ENCODE measurements around the gene RWDD2A.
A peak's percentile ranks its signal among the peaks of the same experiment; 100 is the strongest.
"Not testable (repeated sequence)": the region's sequence is repeated elsewhere in the genome, so short reads cannot be mapped to it uniquely, and the experiment has no call there.

The RWDD2A gene

DNA sequence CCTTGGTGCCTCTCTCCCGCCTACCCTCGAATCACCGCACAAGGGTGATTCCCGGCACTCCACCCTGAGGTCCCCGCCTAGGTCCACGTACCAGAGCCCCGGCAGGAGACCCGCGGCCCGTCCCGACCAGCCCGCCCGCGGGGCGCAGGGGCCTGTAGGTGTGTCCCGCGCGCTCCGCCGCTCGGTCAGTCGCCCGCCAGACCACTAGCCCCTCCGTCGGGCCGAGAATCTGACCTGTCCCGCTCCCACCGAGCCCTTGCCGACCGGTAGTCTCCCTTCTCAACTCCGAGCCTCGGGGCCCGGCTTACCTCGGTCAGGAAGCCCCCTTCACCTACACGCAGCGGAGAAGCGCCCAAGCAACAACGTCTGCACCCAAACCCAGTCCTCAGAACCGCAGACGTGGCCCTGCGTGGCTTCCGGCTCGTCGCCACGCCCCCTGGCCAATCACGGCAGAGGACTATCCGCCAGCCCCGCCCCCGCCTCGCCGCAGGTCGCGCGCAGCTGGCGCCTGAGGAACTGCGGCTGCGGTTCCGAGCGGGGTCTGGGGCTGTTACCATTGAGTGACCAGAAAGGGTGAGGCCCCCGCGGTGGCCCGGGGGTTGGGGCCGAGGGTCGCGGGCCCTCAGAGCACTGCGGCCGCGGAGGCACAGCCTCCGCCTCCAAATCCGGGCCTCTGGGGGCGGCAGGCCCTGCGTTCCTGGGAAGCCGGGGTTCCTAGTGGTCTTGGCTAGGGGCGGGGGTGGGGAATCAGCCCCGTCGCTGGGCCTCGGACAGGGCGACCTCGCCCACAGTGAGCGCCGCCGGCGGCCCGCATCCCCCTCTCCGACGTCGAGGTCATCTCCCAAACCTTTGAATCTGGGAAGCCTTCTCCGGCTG lies at the start of gene RWDD2A, which contains the start of gene PGM3:
TSS of gene RWDD2A (plus strand) at position 487 of the 876 bp plus-strand sequence. CDS start 1,095 bp downstream, outside the sequence.
TSS of gene PGM3 (minus strand) at position 395 of the 876 bp plus-strand sequence. CDS start 2,253 bp downstream, outside the sequence.
- peak; percentile 90 to 93 for DNase-seq

GRCh38 chr6:83151114-83151513 lies 42.0 kb upstream of the RWDD2A start:
- no peak for DNase-seq

DNA sequence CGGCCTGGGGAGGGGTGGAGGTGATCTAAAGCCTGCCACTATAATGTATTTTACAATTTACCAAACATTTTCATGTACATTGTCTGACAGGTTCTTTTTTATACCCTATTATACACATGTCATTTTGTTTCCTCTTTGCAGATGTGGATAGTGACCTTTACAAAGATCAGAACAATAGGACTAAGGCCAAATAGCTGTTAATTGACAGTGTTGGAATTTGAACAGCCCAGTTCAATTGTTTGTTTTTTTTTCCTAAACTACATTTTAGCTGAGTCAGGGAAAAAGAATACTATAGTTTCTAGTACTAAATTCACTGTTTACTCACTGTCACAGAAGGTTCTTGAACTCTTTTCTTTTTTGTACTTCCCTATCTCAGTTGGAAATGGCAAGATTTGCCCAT lies 40.2 kb upstream of the RWDD2A start:
- DNase-seq: no peak

GRCh38 chr6:83153883-83154521 lies 39.2 kb upstream of the RWDD2A start:
- DNase-seq: no peak

DNA sequence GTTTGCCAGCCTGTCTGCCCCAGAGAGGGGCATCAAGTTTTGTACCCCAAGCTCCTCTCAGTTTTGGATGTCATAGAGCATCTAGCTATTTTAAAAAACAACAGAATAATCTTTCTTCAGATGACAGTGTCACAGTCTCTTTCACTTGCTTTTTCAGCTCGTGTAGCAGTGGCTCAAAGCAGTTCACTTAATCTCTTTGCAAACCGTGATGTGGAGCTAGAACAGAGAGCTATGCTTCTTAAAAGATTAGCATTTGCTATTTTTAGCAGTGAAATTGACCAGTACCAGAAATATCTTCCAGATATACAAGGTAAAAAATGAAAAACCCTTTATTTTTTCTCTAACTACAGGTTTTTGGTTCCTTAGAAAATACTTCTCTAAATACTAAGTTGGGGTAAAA lies 37.4 kb upstream of the RWDD2A start:
- no peak for DNase-seq

GRCh38 chr6:83160167-83160566 lies 33.0 kb upstream of the RWDD2A start:
- no peak for DNase-seq

DNA sequence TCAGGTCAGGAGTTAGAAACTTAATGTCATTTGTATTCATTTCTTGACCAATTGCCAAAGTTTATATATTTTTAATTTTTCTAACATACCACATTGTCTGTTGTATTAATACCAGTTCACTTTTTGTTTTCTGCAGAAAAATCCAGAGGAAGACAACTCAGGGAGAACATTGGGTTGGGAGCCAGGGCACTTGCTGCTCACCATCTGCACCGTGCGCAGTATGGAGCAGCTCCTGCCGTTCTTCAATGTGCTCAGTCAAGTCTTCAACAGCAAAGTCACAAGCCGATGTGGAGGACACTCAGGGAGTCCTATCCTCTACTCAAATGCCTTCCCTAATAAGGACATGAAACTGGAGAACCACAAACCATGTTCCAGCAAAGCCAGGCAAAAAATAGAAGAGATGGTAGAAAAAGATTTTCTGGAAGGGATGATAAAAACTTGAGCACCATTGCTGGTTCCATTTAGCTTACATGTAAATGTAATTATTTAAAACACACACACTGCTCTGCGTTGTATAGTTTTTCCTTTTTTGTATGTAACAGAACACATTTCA lies 25.4 kb upstream of the RWDD2A start:
- DNase-seq: no peak

- no peak for DNase-seq
These were observed 24.6 kb upstream of the RWDD2A start for GRCh38 chr6:83168556-83168955.

DNA sequence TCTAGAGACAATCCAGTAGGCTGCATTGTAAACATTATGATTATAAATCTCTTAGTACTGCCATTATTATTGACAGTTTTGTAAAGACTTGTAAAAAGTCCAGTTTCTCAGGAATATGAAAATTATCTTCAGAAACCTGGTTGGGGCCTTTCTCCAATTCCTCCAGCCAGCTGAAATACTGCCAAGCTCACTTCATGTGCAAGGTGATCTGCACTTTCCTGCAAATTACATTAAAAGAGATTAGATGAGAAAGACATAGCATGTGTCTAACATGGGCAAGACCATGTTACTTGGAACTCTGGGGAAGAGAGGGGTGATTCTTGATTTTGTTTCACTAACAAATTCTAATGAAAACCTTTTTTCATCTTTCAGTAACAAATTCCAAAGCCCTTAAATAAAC lies 24.1 kb upstream of the RWDD2A start:
- no peak for DNase-seq

DNA sequence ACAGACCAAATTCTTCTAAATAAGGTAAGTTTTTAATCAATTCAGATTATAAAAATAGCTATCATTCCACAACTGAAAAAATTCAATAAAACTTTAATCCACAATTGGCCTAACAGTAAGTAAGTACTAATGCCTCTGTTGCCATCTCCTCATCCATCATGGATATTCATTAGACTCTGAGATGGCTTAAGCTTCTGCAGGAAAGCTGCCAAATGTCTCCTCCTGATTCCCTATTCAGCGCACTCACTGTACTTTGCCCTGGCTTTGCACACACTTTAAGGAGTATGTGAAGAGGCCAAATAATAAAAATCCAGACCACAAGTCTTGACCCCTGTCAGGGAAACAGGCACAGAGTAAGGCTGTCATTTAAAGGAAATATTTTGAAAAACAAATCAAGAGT lies 23.6 kb upstream of the RWDD2A start:
- DNase-seq: no peak

DNA sequence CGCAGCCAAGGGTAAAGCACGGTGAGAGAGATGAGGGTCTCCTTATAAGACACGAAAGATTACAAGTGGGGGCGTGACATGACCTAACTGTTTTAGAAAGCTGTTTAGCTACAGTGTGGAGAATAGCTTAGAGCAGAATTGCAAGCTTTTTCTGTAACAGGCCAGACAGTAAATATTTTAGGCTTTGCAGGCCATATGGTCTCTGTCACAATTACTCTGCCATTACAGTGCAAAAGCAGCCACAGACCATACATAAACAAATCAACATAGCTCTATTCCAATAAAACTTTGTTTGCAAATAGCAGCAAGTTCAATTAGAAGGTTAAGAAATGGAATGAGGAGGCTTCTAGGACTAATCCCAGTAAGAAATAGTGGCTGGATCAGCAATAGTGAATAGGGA lies 16.9 kb upstream of the RWDD2A start:
- no peak for DNase-seq

- no peak for DNase-seq
These were observed 12.7 kb upstream of the RWDD2A start for GRCh38 chr6:83180426-83180950.

GRCh38 chr6:83182114-83182513 lies 11.0 kb upstream of the RWDD2A start:
- no peak for DNase-seq

DNA sequence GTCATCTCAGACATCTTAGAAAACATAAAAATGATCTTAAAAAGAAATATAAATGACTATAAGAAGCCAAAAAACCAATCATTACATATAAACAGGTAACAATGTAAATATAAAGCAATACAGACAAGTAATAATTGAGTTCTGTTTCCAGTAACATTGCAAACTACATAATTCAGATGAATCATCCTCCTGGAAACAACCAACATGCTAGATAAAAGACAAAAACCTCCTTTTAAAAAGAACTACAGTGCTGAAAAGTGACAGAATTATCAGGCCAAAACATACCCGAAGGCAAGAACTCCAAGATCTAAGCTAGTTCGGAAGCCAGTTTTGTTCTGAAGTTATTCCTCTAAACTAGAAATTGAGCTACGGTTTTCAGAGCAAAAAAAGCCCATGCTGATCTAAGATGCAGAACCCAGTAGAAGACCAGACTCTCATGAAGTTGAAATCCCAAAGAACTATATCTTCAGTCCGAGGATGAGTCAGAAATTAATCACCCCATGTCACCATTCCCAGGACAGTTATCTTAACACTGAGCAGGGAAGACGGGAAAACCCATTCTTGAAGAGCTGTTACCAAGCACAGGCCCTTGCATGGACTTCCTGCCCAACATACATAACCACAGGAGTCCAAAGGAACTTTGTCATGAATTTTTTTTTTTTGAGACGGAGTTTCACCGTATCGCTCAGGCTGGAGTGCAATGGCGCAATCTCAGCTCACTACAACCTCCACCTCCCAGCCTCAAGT lies 9.9 kb upstream of the RWDD2A start:
- DNase-seq: no peak

DNA sequence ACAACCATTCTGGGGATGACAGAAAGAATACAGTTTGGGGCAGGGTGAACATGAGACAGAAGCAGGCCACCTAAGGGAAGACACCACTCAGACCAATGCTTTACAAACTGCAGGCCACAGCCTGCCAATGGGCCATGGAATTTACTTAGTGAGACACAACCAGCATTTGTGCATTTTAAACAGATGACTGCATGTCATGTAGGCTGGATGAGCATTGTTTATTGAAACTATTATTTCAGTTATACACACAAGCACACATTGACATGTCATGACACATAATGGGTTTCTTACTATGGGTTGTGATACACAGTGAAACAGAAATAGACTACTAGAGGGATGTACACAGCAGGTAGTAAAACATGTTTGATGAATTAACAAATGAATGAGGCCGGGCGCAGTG lies 8.1 kb upstream of the RWDD2A start:
- DNase-seq: no peak

DNA sequence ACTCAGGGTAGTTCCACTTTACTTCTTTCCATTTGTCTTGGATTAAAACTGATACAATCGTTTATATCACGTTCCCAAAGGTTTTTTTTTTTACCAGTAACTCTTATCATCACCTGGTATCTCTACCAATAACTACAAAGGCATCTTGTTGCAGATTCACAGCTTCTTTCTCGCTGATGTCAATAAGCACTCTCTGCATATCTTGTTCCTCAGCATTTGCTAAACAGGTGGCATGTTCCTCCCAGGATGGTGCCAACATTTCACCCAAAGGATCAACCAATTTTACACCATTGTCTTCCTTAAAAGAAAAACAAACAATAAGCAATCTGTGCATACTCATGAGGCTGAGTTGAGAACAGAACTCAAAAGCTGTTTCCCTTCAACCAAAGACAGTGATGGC lies 4.7 kb upstream of the RWDD2A start:
- no peak for DNase-seq

- DNase-seq: no peak
These were observed 2.5 kb upstream of the RWDD2A start for GRCh38 chr6:83190626-83191025.

- not testable (repeated sequence) for DNase-seq
These were observed 1.2 kb upstream of the RWDD2A start for GRCh38 chr6:83191974-83192373.

DNA sequence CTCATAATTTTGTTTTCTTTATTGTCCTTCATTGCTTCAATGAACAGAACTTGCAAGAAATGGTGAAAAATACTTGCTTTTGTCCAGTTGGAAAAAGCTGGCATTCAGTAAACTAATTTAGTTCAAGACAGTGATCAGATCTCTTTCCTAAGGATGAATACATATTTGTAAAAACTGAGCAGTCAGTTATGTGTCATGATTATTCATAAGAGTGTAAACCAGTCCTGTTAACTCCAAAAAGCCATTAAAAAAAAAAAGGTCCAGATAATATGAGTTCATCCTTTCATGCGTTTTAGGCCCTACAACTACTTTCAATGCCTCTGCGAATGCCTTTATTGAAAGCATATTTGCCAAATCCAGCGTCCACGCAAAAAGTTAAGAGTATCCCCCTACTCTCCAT lies 701 bp upstream of the RWDD2A start:
- no peak for DNase-seq

DNA sequence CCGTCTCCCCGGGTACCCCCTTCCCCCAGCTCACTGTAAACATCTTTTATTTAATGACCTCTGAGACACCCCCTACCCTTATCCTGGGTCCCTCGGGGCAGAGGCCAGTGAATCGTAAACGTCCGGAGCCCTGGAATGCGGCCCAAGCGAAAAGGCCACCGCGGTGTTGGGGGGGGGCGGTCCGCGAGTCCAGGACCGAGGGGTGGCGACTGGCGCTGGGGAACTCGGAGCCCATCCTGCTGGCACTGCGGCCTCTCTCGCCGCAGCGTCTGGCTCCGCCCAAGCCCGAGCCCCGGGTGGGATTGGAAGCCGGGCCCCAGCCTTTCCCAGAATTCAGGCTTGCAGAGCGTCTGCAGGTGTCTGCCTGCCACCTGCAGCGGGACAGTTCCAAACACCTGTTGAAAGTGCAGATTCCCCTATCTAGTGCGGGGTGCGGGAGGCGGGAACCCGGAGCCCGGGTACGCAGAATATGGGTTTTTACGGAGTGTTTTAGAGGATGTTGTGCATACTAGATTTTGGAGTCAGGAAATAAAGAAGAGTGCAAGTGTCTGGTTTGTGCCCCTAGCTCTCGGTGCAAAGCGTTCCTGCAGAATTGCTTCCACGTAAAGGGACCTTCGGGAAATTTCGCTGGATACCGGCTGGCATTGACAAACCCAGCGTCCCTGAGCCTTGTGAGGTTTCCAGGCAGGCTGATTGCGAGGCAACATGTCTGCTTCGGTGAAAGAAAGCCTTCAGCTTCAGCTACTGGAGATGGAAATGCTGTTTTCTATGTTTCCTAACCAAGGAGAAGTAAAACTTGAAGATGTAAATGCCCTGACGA lies 800 bp downstream of the RWDD2A start:
- DNase-seq: peak; percentile 35

DNA sequence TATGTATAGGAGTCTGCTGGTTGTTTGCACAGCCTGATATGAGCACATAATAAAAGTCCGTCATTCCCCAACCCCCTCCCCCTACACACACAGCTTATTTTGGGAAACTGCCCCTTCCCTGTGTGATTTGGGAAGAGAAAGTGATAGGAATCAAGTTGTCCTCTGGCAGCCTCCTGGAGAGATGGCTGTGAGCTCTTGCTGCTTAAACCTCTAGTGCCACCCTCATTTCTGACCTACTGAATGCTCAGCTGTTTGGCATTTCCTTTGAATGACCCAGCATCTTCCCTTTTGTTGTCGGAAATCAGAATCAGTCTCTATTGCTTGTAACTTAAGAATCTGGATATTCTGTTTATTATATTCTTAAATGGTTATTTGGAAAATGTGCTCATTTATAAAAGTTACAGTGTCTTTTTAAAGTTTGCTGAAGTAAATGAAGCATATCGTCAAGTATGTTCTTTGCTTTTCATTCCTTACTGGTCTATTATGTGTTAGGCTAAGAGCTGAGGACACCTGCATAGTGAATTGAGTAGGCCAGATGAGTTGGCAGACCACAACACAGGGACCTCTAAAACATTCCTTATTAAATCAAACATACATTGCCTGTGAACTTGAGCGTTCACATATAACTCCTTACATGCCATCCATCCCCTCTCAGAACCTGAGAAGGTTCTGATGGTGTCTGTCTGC lies 5.5 kb downstream of the RWDD2A start:
- no peak for DNase-seq

Measured in activated T-cell treated with anti-CD3 and anti-CD28 coated beads, Interleukin-2, amount 50 U/mL, for 48 hours (primary cell).